ENCODE results near the gene PDIA6.

Gene PDIA6

DNA sequence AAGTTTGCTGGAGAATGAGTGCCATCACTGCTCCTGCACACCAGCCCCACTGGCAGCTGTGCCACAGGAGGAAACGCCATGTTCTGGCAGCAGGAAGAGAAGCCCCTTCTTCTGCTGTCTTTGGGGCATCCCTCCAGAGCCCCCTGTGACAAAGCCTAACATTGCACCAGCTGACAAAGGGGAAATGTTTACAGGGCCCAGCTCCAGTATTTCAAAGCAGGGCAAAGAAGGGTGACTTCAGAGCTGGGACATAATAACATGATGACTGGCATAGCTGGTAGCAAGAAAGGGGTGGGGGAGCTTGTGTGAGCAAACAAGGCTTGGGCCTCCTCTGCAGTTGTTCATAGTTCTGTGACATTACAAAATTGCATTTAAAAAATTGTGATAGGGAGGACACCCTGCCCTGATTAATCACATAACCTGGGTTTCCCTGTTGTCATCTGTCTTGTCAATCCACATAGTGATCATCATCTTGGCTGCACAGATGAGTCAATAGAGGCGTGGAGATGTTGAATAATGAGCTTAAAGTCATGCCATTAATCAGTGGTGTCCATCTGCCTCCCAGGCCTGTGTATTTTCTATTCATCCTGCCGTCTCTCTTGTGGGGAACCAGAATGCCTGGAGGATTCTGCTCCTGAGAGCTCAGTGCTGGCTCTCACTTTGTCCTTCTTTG, 29.1 kb upstream of the PDIA6 start:
- no peak for DNase-seq (ENCODE audit: low read depth)
- TF ChIP-seq, protein P1, sequence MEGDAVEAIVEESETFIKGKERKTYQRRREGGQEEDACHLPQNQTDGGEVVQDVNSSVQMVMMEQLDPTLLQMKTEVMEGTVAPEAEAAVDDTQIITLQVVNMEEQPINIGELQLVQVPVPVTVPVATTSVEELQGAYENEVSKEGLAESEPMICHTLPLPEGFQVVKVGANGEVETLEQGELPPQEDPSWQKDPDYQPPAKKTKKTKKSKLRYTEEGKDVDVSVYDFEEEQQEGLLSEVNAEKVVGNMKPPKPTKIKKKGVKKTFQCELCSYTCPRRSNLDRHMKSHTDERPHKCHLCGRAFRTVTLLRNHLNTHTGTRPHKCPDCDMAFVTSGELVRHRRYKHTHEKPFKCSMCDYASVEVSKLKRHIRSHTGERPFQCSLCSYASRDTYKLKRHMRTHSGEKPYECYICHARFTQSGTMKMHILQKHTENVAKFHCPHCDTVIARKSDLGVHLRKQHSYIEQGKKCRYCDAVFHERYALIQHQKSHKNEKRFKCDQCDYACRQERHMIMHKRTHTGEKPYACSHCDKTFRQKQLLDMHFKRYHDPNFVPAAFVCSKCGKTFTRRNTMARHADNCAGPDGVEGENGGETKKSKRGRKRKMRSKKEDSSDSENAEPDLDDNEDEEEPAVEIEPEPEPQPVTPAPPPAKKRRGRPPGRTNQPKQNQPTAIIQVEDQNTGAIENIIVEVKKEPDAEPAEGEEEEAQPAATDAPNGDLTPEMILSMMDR (IDR thresholded peaks at IDR 0.05; ENCODE audit: control insufficient read depth, extremely low read depth, insufficient read depth), result no peak
- no peak overlapping the region for H3K4me3 ChIP-seq (ENCODE audit: low read depth, low read length)

DNA sequence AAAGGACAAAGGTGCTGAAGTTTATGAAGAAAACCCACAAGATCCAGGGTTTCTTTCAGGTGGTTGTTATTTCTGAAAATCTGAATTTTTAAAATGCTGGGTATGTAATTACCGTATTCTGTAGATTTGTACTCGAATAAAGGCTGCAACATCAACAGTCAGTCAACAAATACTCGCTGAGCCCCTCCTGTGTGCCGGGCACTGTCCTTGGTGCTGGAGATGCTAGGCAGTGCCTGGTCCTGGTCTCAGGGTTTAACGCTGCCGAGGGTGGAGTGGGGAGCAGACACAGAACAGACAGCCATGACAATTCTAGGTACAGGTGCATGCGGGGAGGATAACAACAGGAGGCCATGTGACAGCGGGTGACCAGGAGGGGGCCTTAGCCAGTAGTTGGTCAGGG, 27.2 kb upstream of the PDIA6 start:
- no peak for DNase-seq (ENCODE audit: low read depth)
- TF ChIP-seq, protein P1 (IDR thresholded peaks at IDR 0.05; ENCODE audit: control insufficient read depth, extremely low read depth, insufficient read depth), result no peak
- H3K4me3 ChIP-seq (ENCODE audit: low read depth, low read length), result no peak overlapping the region

DNA sequence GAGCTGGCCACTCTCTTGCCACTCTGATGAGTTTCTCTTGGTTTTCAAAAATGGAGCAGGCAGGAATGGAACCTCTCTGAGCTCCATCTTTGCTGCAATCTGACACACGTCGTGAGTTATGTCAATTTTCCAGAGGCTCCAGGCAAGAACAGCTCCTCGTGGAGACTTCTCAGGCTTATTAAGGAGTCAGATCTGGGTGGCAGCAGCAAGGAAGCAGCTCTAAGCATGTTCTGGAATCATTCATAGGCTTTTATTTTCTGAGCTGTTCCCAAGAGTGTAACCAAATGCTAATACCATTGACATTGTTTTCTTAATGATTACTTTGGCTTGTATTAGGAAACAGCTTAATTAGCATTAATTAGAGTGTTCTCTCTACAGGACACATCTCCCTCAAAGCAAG, 26.1 kb upstream of the PDIA6 start:
- TF ChIP-seq, protein P1 (IDR thresholded peaks at IDR 0.05; ENCODE audit: control insufficient read depth, extremely low read depth, insufficient read depth), result no peak
- DNase-seq (ENCODE audit: low read depth), result no peak
- no peak overlapping the region for H3K4me3 ChIP-seq (ENCODE audit: low read depth, low read length)

DNA sequence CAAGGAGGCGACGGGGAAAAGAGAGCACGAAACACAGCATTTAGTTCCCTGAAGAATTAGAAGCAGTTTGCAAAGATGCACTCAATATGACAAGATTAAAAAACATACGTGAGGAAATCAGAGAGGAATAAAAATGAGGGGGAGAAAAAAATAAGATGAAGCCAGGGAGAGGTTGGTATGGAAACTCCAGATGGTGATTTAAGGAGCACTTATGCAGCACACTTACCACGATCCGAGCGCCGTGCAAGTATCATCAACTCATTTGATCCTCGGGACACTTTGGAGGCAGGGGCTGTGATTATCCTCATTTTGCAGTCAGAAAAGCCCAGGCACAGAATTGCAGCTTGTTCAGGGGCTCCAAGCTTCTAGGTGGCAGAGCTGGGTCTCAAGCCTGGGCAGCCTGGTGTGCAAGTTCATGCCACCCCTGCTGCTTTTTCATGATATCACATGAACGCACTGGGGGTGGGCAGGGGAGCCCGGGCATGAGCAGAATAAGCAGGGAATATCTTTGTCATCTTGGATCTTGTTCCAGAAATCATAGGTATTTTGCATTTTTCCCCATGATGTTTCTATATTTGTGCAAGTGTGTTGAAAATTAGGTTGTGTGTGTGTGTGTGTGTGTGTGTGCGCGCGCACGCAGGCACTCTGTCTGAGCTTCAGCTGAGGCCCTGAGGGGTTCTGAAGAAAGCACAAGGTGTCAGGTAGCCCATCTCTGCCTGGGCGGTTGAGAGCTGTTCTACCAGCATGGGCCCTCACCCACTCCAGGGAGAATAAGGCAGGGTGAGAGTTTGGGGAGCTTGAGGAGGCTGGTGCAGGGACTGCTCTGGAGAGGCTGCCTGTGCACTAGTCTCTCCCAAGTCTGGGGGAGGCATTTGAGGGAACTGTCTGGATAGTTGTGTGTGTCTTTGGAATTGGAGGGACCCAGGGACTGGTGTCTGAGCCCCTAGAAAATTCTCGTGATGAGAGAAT, 25.0 kb upstream of the PDIA6 start:
- DNase-seq (ENCODE audit: low read depth), result no peak
- TF ChIP-seq, protein P1 (IDR thresholded peaks at IDR 0.05; ENCODE audit: control insufficient read depth, extremely low read depth, insufficient read depth), result no peak
- H3K4me3 ChIP-seq (ENCODE audit: low read depth, low read length), result no peak overlapping the region

DNA sequence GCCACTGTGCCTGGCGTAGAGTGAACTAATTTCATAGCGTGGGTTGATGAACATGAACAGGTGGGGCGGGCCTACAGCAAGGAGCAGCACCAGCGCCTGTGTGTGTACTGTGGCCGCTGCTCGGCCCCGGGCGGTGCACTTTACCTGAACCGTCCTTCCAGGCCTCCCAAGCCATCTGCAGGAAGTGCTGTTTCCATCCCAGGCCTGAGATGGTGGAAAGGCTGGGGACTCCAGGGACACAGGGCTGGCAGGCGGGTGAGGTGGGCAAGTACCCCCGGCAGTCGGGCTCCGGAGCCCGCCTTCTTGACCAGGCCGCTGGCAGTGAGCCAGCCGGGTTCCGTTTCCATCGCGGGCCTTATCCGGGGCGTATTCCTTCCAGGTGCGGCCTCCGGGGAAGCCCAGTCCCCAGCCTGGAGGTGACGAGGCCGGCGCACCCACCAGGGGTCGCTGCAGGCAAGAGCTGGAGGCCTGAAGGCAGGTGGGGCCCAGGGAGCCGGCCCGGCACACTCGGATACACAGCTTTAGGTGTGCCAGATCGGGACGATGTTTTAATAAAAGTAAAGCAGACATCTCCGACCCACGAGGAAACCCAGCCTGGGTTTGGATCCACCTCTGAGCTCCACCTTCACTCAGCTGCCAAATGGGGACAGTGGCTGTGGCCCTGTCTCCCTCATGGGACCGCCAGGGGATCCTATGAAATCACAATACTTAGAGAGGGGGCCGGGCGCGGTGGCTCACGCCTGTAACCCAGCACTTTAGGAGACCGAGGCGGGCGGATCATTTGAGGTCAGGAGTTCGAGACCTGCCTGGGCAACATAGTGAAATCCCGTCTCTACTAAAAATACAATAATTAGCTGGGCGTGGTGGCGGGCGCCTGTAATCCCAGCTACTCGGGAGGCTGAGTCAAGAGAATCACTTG, 22.7 kb upstream of the PDIA6 start:
- TF ChIP-seq, protein P1 (IDR thresholded peaks at IDR 0.05; ENCODE audit: control insufficient read depth, extremely low read depth, insufficient read depth), result peak; percentile 74
- no peak for DNase-seq (ENCODE audit: low read depth)
- H3K4me3 ChIP-seq (ENCODE audit: low read depth, low read length), result no peak overlapping the region

DNA sequence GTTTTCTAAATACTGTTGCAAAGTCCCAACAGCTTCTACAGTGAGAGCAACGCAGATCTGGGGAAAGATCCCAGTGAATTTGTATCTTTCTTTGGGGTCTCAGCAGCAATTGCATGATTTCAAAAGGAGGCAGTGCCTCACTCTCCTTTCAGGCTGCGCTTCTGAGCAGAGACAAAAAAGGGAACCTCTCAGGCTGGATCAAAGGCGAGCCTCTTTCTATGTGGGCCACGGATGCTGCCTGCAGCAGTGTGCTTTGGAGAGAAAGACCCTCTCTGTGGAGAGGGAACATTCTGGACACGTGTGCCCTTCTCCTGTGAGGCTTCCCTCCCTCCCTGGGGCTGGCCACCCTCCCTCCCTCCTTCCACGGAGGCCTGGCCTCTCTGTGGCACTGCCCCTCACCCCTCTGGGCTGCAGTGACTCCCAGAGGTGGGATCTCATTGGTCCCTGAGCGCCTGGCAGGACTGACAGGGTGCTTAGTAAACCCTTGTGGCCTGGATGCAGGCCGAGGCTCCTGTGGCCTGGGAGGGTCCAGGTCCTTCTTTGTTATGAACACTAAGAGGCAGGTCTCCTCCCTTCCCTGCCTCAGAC, 21.6 kb upstream of the PDIA6 start:
- TF ChIP-seq, protein P1 (IDR thresholded peaks at IDR 0.05; ENCODE audit: control insufficient read depth, extremely low read depth, insufficient read depth), result no peak
- no peak overlapping the region for H3K4me3 ChIP-seq (ENCODE audit: low read depth, low read length)
- no peak for DNase-seq (ENCODE audit: low read depth)

All from LNCaP clone FGC (cell line).